Smooth muscle cell (in vitro differentiated cells): ENCODE data around the gene ZNF469. TPM values are rescaled to one million over a fixed set of nuclear protein-coding genes. Genes with fewer than 3 reads are reported as not detected.

Experiments
- DNase-seq: peaks from one replicate; lab custom pipeline; 2025; ENCODE audit not compliant: unreplicated experiment; lab: John Stamatoyannopoulos, UW
- H2AFZ ChIP-seq: fragments of 200-600 bp; sonication (generic); 2 replicates; pipeline ENCODE4 v1.6.0; 2016; ENCODE audit warnings: antibody characterized with exemption, low read depth, mild to moderate bottlenecking
- H3F3A ChIP-seq: fragments of 200-600 bp; sonication (generic); 2 replicates; pipeline ENCODE4 v1.6.0; 2017; ENCODE audit warnings: antibody characterized with exemption, low read depth
- H3K27ac ChIP-seq: fragments of 200-600 bp; sonication (generic); 2 replicates; pipeline ENCODE4 v1.5.1; 2016; ENCODE audit warnings: low read depth, mild to moderate bottlenecking
- H3K27me3 ChIP-seq: fragments of 200-600 bp; sonication (generic); 2 replicates; pipeline ENCODE4 v1.6.1; 2016; ENCODE audit warnings: low read depth, mild to moderate bottlenecking
- H3K36me3 ChIP-seq: fragments of 200-600 bp; sonication (generic); 2 replicates; pipeline ENCODE4 v1.5.1; 2016; ENCODE audit warnings: low read depth
- H3K4me1 ChIP-seq: fragments of 200-600 bp; sonication (generic); 2 replicates; pipeline ENCODE4 v1.5.1; 2016; ENCODE audit warnings: low read depth
- H3K4me2 ChIP-seq: fragments of 200-600 bp; sonication (generic); 2 replicates; pipeline ENCODE4 v1.6.0; 2016; ENCODE audit warnings: mild to moderate bottlenecking
- H3K4me3 ChIP-seq: fragments of 200-600 bp; sonication (generic); 2 replicates; pipeline ENCODE4 v1.5.1; 2016; ENCODE audit warnings: mild to moderate bottlenecking
- H3K79me2 ChIP-seq: fragments of 200-600 bp; sonication (generic); 2 replicates; pipeline ENCODE4 v1.6.0; 2016; ENCODE audit warnings: low read depth, mild to moderate bottlenecking
- H3K9ac ChIP-seq: fragments of 200-600 bp; sonication (generic); 2 replicates; pipeline ENCODE4 v1.6.0; 2016; ENCODE audit warnings: low read depth
- H3K9me3 ChIP-seq: fragments of 200-600 bp; sonication (generic); replicated peaks from 2 replicates; pipeline ENCODE4 v1.5.1; 2016; ENCODE audit warnings: low read depth
- H4K20me1 ChIP-seq: fragments of 200-600 bp; sonication (generic); 2 replicates; pipeline ENCODE4 v1.6.0; 2016; ENCODE audit warnings: low read depth
- CTCF ChIP-seq: fragments of 200-600 bp; sonication (generic); IDR thresholded peaks from 2 replicates; pipeline ENCODE4 v1.5.1; 2017; ENCODE audit warnings: borderline replicate concordance, mild to moderate bottlenecking, antibody characterized with exemption; ENCODE audit not compliant: insufficient read depth, poor library complexity, severe bottlenecking
- WGBS: methylation state at CpG from one replicate; pipeline ENCODE4 v1.1.7; 2016; ENCODE audit warnings: low lambda C conversion rate; 5-methylcytosine and 5-hydroxymethylcytosine counted together
- polyA plus RNA-seq: library from polyadenylated mRNA; unstranded; fragments of >200 nt; fragmentation: Nextera tagmentation; extraction: Ambion mirVana; gene quantifications from 2 replicates; pipeline ENCODE4 v1.2.1, GENCODE V29; 2016
- total RNA-seq: library from RNA; depleted of rRNA; stranded (reverse); fragments of >200 nt; gene quantifications from 2 replicates; pipeline ENCODE4 v1.2.3, GENCODE V29; 2014

Gene ZNF469
- total and polyA plus RNA-seq, 2 experiments from 2014 or later: 5.0 to 6.2 TPM

- Histone ChIP-seq H3K27ac (no peak overlapping the region), H3K27me3 (no peaks in the 10 kb centered on the region), H4K20me1 (no peaks in the 10 kb centered on the region)
Measured at GRCh38 chr16:88374736-88375135, 8.0 kb upstream of the ZNF469 start.

GRCh38 chr16:88375236-88375975 lies 7.4 kb upstream of the ZNF469 start:
- no peaks in the 10 kb centered on the region for H3F3A ChIP-seq
- no peaks in the 10 kb centered on the region for H3K36me3 ChIP-seq
- no peaks in the 10 kb centered on the region for H3K27me3 ChIP-seq
- 90% methylated on average over 24 of the region's 24 CpGs for WGBS
- no peaks in the 10 kb centered on the region for H3K4me1 ChIP-seq
- H3K79me2 ChIP-seq: no peaks in the 10 kb centered on the region
- no peak overlapping the region for H3K27ac ChIP-seq
- TF ChIP-seq CTCF: no peak
- H3K4me2 ChIP-seq: no peak overlapping the region
- H3K4me3 ChIP-seq: no peak overlapping the region
- H3K9ac ChIP-seq: no peak overlapping the region
- H4K20me1 ChIP-seq: no peaks in the 10 kb centered on the region
- H3K9me3 ChIP-seq: no peaks in the 10 kb centered on the region
- no peak for DNase-seq
- no peak overlapping the region for H2AFZ ChIP-seq

More at GRCh38 chr16:88374736-88375135, 8.0 kb upstream of the ZNF469 start:
- Histone ChIP-seq H3F3A (no peaks in the 10 kb centered on the region), H2AFZ (no peak overlapping the region), H3K4me3 (no peak overlapping the region), H3K9me3 (no peaks in the 10 kb centered on the region), H3K79me2 (no peaks in the 10 kb centered on the region), H3K36me3 (no peaks in the 10 kb centered on the region), H3K4me2 (no peak overlapping the region), H3K9ac (no peak overlapping the region), H3K4me1 (no peaks in the 10 kb centered on the region)
- no peak for DNase-seq
- 95% methylated on average over 19 of the region's 22 CpGs for WGBS
- TF ChIP-seq CTCF: no peak

DNA sequence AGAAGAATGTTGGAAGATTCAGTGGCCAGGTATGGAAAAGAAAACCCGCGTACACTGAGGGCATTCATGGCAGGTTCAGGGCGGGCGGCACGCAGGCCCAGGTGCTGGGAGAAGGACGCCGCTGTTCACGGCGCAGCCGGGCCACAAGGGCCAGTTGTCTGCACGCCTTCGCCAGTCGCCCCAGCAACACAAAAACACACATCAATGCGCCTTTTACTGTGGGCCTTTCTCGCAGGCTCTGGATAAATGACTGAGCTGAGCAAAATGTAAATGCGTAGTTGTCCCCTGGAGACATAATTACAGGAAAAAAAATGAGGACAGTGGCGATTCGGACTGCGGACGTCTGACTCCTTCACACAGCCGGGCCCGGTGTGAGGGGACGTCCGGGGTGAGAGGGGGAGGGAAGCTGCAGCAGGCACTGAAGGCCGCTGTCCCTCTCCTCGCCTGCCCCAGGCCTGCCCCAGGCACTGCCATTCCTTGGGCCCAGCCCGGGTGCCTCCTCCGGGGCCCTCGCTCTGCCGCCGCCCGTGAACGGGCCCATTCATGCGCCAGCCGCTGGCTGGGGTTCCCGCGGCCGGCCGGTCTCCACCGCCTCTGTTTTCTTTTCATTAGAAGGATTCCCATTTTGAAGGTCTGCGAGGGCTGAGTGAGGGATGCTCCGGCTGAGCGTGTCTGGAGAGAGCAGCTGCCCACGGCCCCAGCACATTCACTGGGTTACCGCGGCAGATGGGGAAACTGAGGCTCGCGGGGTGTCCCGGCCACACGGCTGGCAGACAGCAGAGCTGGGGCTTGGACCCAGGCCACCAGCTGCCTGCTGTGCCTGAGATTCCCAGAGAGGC lies 6.5 kb upstream of the ZNF469 start:
- WGBS: 94% methylated on average over 47 of the region's 50 CpGs

More for the DNA sequence above, 6.5 kb upstream of the ZNF469 start:
- Histone ChIP-seq H2AFZ (no peak overlapping the region), H3K27ac (no peak overlapping the region), H4K20me1 (no peaks in the 10 kb centered on the region), H3K4me3 (no peak overlapping the region), H3K27me3 (no peaks in the 10 kb centered on the region), H3K79me2 (no peaks in the 10 kb centered on the region), H3K9me3 (no peaks in the 10 kb centered on the region), H3K9ac (no peak overlapping the region), H3K4me1 (no peaks in the 10 kb centered on the region), H3K4me2 (no peak overlapping the region), H3F3A (peaks cover 2% of the 10 kb centered on the region), H3K36me3 (no peaks in the 10 kb centered on the region)
- TF ChIP-seq CTCF: no peak
- DNase-seq: no peak
